Measurements from ENCODE around the gene RHOA. TPM values are rescaled to one million over a fixed set of nuclear protein-coding genes. Genes with fewer than 3 reads are reported as not detected.

Gene RHOA
- total RNA-seq, 2 donors from 2014 or later, result 499 to 506 TPM

DNA sequence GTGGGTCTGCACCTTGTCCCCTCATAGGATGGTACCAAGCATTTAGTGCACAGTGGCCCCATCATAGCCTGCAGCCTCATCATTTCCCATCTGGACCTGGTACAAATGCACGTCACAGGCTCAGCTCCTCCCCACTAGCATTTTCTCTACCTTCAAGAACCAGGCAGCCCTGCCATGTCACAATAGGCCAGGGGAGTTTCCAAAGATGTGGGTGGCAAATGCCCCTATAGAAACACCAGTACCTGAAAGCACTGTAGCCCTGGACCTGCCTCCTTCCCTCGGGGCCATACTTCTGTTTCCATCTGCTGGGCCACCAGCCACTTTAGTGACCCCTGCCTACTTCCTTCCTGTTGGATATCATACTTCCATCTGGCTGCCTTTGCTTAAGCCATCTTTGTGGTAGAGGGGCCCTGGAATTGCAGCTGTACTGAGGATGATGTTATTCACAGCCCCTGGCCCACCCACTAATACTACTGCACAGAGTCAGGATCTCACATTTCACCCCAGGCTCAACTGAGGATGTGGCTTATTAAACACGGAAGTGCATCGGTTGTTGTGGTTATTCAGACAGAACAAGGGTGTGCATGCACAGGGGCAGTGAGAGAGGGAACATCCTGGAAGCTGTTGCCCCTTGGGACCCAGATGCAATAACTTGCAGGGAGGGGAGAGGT is 4.3 kb upstream of the RHOA start:
- H3K9ac ChIP-seq (ENCODE audit: low read depth in 2 of 2, low read length in 2 of 2), result peak overlapping the region in 1 of 2 donors; percentile 6
- no peaks in the 10 kb centered on the region for H3K9me3 ChIP-seq
- H3K27me3 ChIP-seq, result no peaks in the 10 kb centered on the region
- no peak for DNase-seq
- TF ChIP-seq, protein P1, sequence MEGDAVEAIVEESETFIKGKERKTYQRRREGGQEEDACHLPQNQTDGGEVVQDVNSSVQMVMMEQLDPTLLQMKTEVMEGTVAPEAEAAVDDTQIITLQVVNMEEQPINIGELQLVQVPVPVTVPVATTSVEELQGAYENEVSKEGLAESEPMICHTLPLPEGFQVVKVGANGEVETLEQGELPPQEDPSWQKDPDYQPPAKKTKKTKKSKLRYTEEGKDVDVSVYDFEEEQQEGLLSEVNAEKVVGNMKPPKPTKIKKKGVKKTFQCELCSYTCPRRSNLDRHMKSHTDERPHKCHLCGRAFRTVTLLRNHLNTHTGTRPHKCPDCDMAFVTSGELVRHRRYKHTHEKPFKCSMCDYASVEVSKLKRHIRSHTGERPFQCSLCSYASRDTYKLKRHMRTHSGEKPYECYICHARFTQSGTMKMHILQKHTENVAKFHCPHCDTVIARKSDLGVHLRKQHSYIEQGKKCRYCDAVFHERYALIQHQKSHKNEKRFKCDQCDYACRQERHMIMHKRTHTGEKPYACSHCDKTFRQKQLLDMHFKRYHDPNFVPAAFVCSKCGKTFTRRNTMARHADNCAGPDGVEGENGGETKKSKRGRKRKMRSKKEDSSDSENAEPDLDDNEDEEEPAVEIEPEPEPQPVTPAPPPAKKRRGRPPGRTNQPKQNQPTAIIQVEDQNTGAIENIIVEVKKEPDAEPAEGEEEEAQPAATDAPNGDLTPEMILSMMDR (IDR thresholded peaks at IDR 0.05), result no peak
- H3K4me1 ChIP-seq, result peaks cover 10% of the 10 kb centered on the region
- H3K4me3 ChIP-seq, result no peak overlapping the region
- H3K36me3 ChIP-seq, result no peaks in the 10 kb centered on the region
- intact Hi-C loops (cut with DNase I), result loop anchor here (10.0 kb wide), 1 partner anchor 49 kb away; no protein-coding TSS in a partner anchor
- peak overlapping the region; percentile 61 for H3K27ac ChIP-seq

DNA sequence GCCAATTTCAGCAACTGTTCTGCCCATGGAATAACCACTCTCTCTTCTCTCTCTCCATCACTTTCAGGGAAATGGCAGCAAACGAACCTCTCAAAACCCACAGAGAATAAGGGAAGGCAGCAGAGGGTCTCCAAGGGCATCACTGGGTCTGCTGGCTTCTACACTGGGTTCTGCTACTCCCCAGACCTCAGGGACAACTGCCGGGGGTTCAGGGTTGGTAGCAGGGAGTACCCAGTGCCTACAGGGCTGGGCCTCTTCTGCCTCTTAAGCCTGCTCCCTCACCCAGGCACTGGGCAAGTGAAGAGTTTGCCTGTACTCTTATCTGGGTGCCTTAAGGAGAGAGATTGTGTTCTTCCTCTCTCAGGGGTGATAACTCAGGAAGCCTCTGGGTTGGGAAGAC is 3.0 kb upstream of the RHOA start:
- peak overlapping the region; percentile 61 for H3K27ac ChIP-seq
- H3K9ac ChIP-seq (ENCODE audit: low read depth in 2 of 2, low read length in 2 of 2), result no peak overlapping the region
- H3K4me1 ChIP-seq, result peaks cover 10% of the 10 kb centered on the region
- DNase-seq, result no peak
- intact Hi-C loops (cut with DNase I), result loop anchor here (5.0 to 10.0 kb wide), 2 partner anchors 50 to 52 kb away; no protein-coding TSS in a partner anchor
- no peaks in the 10 kb centered on the region for H3K27me3 ChIP-seq
- H3K36me3 ChIP-seq, result no peaks in the 10 kb centered on the region
- H3K9me3 ChIP-seq, result no peaks in the 10 kb centered on the region
- TF ChIP-seq, protein P1 (IDR thresholded peaks at IDR 0.05), result no peak
- H3K4me3 ChIP-seq, result no peak overlapping the region

DNA sequence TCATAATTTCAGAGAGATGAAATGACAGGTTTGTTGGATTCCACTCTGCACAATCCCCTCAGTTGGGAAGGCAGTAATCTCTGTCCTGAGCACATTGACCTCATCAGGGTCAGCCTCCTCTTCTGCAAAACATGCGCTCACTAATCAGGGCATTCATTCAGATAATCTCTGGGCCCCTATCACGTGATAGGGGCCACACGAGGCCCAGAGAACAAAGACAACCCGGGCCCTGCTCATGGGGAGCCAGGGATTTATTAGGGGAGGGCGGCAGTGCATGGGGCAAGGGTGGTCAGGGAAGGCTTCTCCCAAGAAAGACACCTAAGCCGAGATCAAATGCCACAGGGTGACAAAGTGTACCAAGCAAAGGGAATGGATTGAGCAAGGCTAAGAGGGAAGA is 1.6 kb upstream of the RHOA start:
- TF ChIP-seq, protein P1 (IDR thresholded peaks at IDR 0.05), result no peak
- intact Hi-C loops (cut with DNase I), result loop anchor here (5.0 to 10.0 kb wide), 2 partner anchors 51 kb away; no protein-coding TSS in a partner anchor
- peak overlapping the region; percentile 95 for H3K4me3 ChIP-seq
- peak overlapping the region; percentile 40 to 90 for H3K9ac ChIP-seq (ENCODE audit: low read depth in 2 of 2, low read length in 2 of 2)
- H3K27ac ChIP-seq, result no peak overlapping the region
- H3K27me3 ChIP-seq, result no peaks in the 10 kb centered on the region
- H3K36me3 ChIP-seq, result no peaks in the 10 kb centered on the region
- no peak for DNase-seq
- H3K9me3 ChIP-seq, result no peaks in the 10 kb centered on the region
- peaks cover 12% of the 10 kb centered on the region for H3K4me1 ChIP-seq

DNA sequence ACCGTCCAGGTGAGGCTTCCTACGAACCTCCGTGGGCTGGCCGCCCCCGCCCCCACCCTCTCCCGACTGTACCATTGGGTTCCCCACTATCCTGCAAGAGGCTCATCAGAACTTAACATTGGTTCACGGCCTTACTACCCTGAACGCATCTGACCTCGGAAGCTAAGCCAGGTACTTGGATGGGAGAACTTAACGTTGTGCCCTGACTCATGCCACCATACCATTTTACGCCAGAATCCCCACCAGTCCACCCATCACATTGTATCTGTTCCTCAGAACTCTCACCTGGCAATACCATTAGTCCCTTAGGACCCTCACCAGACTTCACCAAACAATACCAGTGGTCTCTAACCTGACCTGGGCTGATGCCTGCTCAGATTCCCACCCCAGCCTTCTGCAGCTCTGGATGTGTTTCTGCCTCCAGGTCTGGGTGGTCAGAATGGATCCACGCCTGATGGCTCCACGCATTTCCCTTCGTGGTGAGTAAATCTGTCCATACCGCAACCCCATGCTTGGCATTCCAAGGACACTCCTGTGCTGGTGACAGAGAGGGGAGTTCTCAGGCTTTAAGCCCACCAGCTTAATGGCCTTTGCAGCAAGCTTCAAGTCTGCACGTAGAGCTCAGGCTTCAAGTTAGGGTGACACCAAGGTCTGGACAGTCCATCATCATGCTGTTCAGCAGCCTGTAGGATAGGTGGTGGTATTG is 1.0 kb upstream of the RHOA start:
- no peaks in the 10 kb centered on the region for H3K36me3 ChIP-seq
- TF ChIP-seq, protein P1 (IDR thresholded peaks at IDR 0.05), result no peak
- no peaks in the 10 kb centered on the region for H3K9me3 ChIP-seq
- intact Hi-C loops (cut with DNase I), result loop anchor here (5.0 to 10.0 kb wide), 2 partner anchors 50 to 52 kb away; no protein-coding TSS in a partner anchor
- H3K27me3 ChIP-seq, result no peaks in the 10 kb centered on the region
- peak overlapping the region; percentile 95 for H3K4me3 ChIP-seq
- no peak for DNase-seq
- H3K27ac ChIP-seq, result peak overlapping the region; percentile 93
- peak overlapping the region; percentile 89 to 90 for H3K9ac ChIP-seq (ENCODE audit: low read depth in 2 of 2, low read length in 2 of 2)
- peaks cover 13% of the 10 kb centered on the region for H3K4me1 ChIP-seq

DNA sequence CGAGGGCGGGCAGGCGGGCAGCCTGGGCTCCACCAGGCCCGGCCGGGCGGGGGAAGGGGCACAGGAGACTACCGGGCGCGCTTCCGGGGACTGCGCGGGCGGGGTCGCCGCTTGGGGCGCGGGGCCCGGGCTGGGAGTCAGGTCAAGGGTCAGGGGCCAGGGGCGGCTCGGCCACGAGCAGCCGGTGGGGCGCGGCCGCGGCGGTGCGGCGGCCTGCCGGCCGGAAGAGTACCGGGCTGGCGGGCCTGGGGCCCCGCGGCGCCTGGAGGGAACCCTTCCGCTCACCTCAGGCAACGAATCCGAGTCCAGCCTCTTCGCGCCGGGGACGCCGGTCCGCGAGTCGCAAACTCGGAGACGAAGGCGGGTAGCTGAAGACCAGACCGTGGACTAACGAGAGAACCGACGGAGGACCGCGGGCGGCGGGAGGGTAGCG is 225 bp downstream of the RHOA start:
- intact Hi-C loops (cut with DNase I), result loop anchor here (5.0 to 10.0 kb wide), 2 partner anchors 49 to 53 kb away; no protein-coding TSS in a partner anchor
- peak; percentile 60 for DNase-seq
- Histone ChIP-seq H3K4me1 (peaks cover 16% of the 10 kb centered on the region), H3K36me3 (no peaks in the 10 kb centered on the region), H3K27ac (peak overlapping the region; percentile 93), H3K9ac (ENCODE audit: low read depth in 2 of 2, low read length in 2 of 2) (peak overlapping the region; percentile 90 to 98), H3K9me3 (no peaks in the 10 kb centered on the region), H3K27me3 (no peaks in the 10 kb centered on the region), H3K4me3 (peak overlapping the region; percentile 95)
- TF ChIP-seq, protein P1 (IDR thresholded peaks at IDR 0.05), result no peak
